ENCODE results near the gene MYO19. TPM values are rescaled to one million over a fixed set of nuclear protein-coding genes. Genes with fewer than 3 reads are reported as not detected.

Gene MYO19
- 32.5 TPM for polyA plus RNA-seq (2013, experiment 1 of 2; ENCODE audit: insufficient read length)
- 33.7 TPM for polyA plus RNA-seq (2013, experiment 2 of 2; ENCODE audit: insufficient read length)

- DNase-seq = peak; percentile 90
Observed at GRCh38 chr17:36534840-36535668, at the start of gene MYO19, which contains the start of gene PIGW. MYO19 (minus strand) TSS chr17:36534868; CDS start chr17:36532538, 2,330 bp downstream. PIGW (plus strand) TSS chr17:36534987; CDS start chr17:36537102, 2,115 bp downstream.

GRCh38 chr17:36583787-36584186 is 49.1 kb upstream of the MYO19 start:
- no peak for DNase-seq

- no peak for DNase-seq
Observed at GRCh38 chr17:36578671-36579070, 44.0 kb upstream of the MYO19 start.

- no peak for DNase-seq
Observed at GRCh38 chr17:36576793-36577192, 42.1 kb upstream of the MYO19 start.

GRCh38 chr17:36575028-36575427 is 40.4 kb upstream of the MYO19 start:
- no peak for DNase-seq

- no peak for DNase-seq
Observed at GRCh38 chr17:36566081-36566480, 31.4 kb upstream of the MYO19 start.

- no peak for DNase-seq
Observed at GRCh38 chr17:36553459-36553858, 18.8 kb upstream of the MYO19 start.

GRCh38 chr17:36550491-36551417 is 16.1 kb upstream of the MYO19 start:
- no peak for DNase-seq

GRCh38 chr17:36547776-36548175 is 13.1 kb upstream of the MYO19 start:
- DNase-seq = no peak

GRCh38 chr17:36546418-36547093 is 11.9 kb upstream of the MYO19 start:
- DNase-seq = no peak

GRCh38 chr17:36545465-36546417 is 11.1 kb upstream of the MYO19 start:
- DNase-seq = peak; percentile 98

- no peak for DNase-seq
Observed at GRCh38 chr17:36545077-36545464, 10.4 kb upstream of the MYO19 start.

- DNase-seq = peak; percentile 95
Observed at GRCh38 chr17:36544307-36545076, 9.8 kb upstream of the MYO19 start, which contains the start of gene GGNBP2. GGNBP2 (plus strand) TSS chr17:36544919; CDS start chr17:36545725, 806 bp downstream.

- DNase-seq = peak; percentile 35
Observed at GRCh38 chr17:36544044-36544306, 9.3 kb upstream of the MYO19 start.

GRCh38 chr17:36542755-36543154 is 8.1 kb upstream of the MYO19 start:
- DNase-seq = no peak

GRCh38 chr17:36540696-36541095 is 6.0 kb upstream of the MYO19 start:
- DNase-seq = no peak

GRCh38 chr17:36535669-36536081 is 1.0 kb upstream of the MYO19 start:
- no peak for DNase-seq

GRCh38 chr17:36533935-36534839 is 481 bp downstream of the MYO19 start:
- DNase-seq = peak; percentile 52

- no peak for DNase-seq
Observed at GRCh38 chr17:36532435-36532975, 2.2 kb downstream of the MYO19 start.

Measured in fibroblast of skin of abdomen (primary cell).